Frontal cortex (tissue), 4 donors: ENCODE data around the gene ATP9A. TPM values are rescaled to one million over a fixed set of nuclear protein-coding genes. Genes with fewer than 3 reads are reported as not detected.
A peak's percentile ranks its signal among the peaks of the same experiment; 100 is the strongest.

Experiments
- DNase-seq, 2 donors: peaks; one replicate each; pipeline ENCODE4 v3.0.0; 2012; ENCODE audit warnings: low spot score in 2 of 2
- FAIRE-seq: peaks from 2 replicates; lab custom pipeline; 2012; peaks lifted over from hg19 to GRCh38; lab: Jason Lieb, UNC
- total RNA-seq: library from RNA; depleted of rRNA; stranded (reverse); fragments of >200 nt; gene quantifications from one replicate; pipeline ENCODE4 v1.2.3, GENCODE V29; 2014
- donor health status: control.
- donor health status: control.
- donor health status: control.

ATP9A gene
- total RNA-seq, 1 donor from 2014 or later, result 242 TPM

GRCh38 chr20:51639206-51639832 is 128.9 kb downstream of the ATP9A start:
- FAIRE-seq (no peak), DNase-seq (peak in 1 of 2 donors; percentile 39)

DNA sequence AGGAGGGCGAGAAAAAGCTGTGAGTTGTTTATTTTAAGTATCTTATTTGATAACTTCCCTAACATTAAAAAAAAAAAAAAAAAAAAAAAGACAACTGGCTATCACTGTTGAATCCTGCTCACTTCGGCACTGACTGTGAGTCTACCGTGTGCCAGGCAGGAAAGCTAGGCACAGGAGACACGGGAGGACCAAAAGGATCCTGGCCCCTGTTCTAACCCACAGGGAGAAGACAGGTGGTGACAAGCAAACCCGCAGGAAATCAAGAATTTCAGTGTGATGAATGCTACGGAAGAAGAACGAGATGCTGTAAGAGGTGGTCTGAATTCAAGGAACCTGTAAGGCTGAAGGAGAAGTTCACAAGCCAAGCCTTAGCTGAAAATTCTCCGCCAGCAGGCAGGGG is 130.9 kb downstream of the ATP9A start:
- FAIRE-seq (no peak), DNase-seq (no peak)

- no peak for DNase-seq
- FAIRE-seq, result no peak
Measured at GRCh38 chr20:51636123-51636522, 132.1 kb downstream of the ATP9A start.

GRCh38 chr20:51635680-51636079 is 132.5 kb downstream of the ATP9A start:
- no peak for FAIRE-seq

GRCh38 chr20:51634877-51635276 is 133.3 kb downstream of the ATP9A start:
- no peak for DNase-seq
- FAIRE-seq, result no peak

More at GRCh38 chr20:51635680-51636079, 132.5 kb downstream of the ATP9A start:
- DNase-seq, result no peak

- FAIRE-seq, result no peak
- DNase-seq, result no peak
Measured at GRCh38 chr20:51634257-51634656, 133.9 kb downstream of the ATP9A start.

- DNase-seq (no peak), FAIRE-seq (no peak)
Measured at GRCh38 chr20:51633430-51633829, 134.8 kb downstream of the ATP9A start.

DNA sequence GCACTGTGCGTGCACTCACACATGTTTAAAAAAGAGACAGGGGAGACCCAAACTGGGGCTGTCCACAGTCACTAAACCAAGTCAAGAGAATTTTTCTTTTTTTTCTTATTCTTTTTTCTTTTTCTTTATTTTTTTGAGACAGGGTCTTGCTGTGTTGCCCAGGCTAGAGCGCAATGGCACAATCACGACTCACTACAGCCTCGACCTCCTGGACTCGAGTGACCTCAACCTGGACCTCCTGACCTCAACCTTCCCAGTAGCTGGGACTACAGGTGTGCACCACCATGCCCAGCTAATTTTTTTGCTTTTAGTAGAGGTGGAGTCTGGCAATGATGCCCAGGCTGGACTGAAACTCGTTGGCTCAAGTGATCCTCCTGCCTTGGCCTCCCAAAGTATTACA is 136.2 kb downstream of the ATP9A start:
- DNase-seq, result no peak
- no peak for FAIRE-seq

- DNase-seq, result peak in 1 of 2 donors; percentile 43
- no peak for FAIRE-seq
Measured at GRCh38 chr20:51631011-51631950, 136.9 kb downstream of the ATP9A start.

GRCh38 chr20:51629399-51630058 is 138.7 kb downstream of the ATP9A start:
- DNase-seq, result no peak
- FAIRE-seq, result no peak

DNA sequence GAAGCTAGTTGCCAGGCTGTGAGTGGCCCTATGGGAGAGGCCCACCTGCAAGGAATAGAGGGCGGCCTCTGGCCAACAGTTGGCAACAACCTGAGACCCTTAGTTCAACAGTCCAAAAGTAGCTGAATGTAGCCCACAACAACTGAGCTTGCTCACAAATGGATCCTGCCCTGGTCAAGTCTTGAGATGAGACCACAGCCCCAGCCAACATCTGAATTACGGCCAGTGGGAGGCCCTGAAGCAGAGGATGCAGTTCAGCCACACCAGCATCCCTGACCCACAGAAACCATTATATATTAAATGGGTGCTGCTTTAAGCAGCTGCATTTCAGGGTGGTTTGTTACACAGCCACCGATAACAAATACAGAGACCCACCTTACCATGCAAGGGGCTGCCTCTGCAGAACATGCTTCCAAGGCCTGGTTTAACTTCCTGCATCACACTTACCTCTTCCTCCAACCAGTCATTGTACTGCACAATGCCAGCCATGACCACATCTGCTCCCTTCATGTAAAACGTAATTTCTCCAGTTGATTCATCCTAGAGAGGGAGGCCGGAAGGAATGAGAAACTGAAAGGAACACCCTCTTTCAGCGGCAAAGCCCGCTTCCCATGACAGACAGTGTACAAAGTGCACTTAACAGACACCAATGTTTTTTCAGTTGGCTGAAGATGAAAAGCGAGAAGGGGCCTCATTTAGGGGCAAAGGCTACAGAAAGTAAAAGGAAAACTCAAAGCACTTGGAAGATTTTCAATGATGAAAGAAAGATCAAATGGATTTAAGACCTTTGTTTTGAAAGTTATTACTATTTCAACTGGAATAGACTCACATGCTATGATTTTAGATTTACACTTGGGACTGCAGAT is 139.4 kb downstream of the ATP9A start:
- FAIRE-seq (no peak), DNase-seq (no peak)

- FAIRE-seq, result no peak
- DNase-seq, result no peak
Measured at GRCh38 chr20:51627586-51627985, 140.6 kb downstream of the ATP9A start.

DNA sequence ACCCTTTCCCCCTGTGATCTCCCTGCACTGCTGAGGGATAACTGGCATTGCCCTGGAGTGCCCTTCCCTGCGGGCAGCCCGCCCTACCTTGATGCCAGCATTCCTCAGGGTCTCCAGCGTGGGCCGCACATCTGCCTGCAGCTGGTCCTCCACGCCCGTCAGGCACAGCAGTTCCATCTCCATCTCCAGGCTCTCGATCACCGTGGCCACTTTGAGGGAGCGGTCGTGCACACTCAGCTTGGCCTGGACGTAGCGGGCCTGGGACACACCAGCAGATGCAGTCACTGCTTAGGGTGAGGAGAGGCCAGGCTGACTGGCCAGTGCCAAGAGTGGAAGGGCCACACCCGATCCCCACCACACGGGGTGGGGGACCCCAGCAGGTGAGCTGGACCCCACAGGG is 143.1 kb downstream of the ATP9A start:
- no peak for DNase-seq
- no peak for FAIRE-seq

DNA sequence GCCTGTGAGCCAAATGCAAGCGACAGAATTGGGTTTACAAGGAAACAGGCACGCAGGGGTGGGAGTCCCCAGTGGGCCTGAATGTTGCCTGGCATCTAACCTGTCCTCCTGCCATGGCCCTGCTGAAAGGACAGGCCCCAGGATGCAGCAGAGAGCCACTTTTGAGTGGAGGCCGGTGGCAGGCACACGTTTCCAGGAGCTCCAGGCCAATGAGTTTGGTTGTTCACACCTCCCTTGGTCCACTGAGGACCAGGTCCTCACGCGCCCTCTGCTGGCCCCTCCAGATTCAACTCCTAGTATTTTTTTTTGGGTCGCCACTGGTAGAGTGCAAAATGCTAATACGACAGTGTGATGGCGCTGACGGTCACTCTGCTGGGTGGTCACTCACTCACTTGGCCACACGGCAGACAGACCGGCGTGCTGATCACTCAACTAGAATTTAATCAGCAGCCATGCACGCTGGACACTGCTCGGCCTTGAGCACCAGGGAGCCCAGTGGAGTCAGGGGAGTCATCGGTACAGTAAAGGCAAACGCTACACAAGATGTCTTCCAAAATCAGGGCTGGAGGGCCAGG is 143.9 kb downstream of the ATP9A start:
- FAIRE-seq, result no peak
- DNase-seq, result peak; percentile 25 to 60

DNA sequence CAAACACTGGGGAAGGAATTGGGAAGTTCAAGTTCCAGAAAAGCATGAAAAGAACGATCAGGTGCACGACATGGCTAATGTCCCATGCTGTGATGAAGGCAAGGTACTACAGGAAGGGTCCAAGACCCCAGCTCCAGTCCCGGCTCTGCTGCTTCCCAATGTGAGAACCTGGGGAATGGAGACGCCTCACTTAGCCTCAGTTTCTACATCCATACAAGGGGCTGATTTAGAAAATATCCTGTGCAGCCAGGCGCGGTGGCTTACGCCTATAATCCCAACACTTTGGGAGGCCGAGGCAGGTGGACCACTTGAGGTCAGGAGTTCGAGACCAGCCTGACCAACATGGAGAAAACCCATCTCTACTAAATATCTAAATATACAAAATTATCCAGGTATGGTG is 144.9 kb downstream of the ATP9A start:
- FAIRE-seq (no peak), DNase-seq (no peak)

GRCh38 chr20:51622004-51622874 is 146.0 kb downstream of the ATP9A start:
- no peak for DNase-seq
- FAIRE-seq, result no peak

DNA sequence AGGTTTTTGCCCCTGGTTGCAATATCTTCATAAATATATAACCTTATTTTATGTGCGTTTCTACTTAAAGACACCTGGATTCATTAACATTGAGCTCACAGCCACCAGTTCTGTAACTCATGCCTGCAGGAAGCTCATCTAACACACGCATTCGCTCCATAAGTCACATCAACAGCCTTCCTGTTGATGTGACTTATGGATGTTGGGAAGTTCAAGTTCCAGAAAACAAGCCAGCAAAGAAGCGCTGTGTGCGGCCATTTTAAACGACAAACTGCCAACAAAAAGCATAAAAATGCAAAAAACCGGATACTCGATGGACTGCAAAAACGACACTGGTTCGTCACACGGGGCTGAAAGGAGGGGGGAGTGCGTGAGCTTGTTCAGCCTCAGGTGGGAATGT is 147.8 kb downstream of the ATP9A start:
- DNase-seq (no peak), FAIRE-seq (no peak)

GRCh38 chr20:51616060-51616459 is 152.1 kb downstream of the ATP9A start:
- no peak for FAIRE-seq
- DNase-seq, result no peak

DNA sequence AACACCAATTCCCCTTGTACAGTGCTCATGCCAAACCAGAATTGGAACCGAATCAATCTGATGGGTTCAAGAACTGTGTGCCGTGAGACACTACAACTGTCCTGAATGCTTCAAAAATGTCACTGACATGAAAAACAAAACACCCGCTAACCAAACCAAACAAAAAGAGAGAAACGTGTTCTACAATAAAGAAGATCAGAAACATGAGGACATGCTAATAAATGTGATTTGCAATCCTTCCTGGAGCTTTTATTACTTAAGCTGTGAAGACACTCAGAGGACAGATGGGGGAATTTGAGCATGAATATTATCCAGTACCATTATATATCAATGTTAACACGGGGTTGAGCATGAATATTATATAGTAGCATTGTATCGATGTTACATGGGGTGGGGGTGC is 153.5 kb downstream of the ATP9A start:
- DNase-seq (no peak), FAIRE-seq (no peak)
